GM12891 (cell line): ENCODE results near the gene TSC22D1.

Source experiments
- POLR2A ChIP-seq: IDR thresholded peaks from 2 replicates; pipeline ENCODE4 v1.6.1; 2011; ENCODE audit warnings: low read depth, low read length, control low read depth
- POLR2AphosphoS5 ChIP-seq: IDR thresholded peaks from 2 replicates; pipeline ENCODE4 v1.6.1; 2011; ENCODE audit warnings: low read depth, low read length, control low read depth
- SPI1 ChIP-seq: IDR thresholded peaks from 2 replicates; pipeline ENCODE4 v1.6.1; 2011; ENCODE audit warnings: low read depth, low read length, control low read depth
- TAF1 ChIP-seq: IDR thresholded peaks from 2 replicates; pipeline ENCODE4 v1.6.1; 2011; ENCODE audit warnings: low read depth, low read length, control low read depth

DNA sequence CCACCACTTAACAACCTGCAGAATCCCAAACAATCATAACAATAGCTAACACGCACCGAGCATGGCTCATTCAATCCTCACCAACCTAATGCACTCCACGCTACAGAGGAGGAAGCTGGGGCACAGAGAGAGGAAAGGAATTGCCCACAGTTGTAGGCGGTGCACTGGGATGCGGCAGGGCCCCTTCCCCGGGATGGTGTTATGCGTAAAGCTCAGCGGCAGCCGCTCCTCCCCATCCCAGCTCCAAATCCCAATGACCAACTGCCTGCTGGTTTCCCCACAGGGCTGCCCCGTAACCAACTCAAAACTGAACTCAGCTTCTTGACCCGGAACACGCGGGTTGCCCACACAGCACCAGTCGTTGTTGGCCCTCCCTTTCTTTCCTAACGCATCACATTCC lies 160.3 kb downstream of the TSC22D1 start:
- no peak for TF ChIP-seq TAF1
- TF ChIP-seq POLR2AphosphoS5: no peak
- TF ChIP-seq POLR2A: no peak
- no peak for TF ChIP-seq SPI1
